Activated CD8-positive, alpha-beta memory T cell treated with anti-CD3 and anti-CD28 coated beads, Interleukin-2, amount 10 ng/mL, durations not matched to agents 7 days and 5 days (primary cell): ENCODE results near the gene SHC2. TPM values are rescaled to one million over a fixed set of nuclear protein-coding genes. Genes with fewer than 3 reads are reported as not detected.
A peak's percentile ranks its signal among the peaks of the same experiment; 100 is the strongest.
"Not testable (repeated sequence)": the region's sequence is repeated elsewhere in the genome, so short reads cannot be mapped to it uniquely, and the experiment has no call there.

Experiments
- ATAC-seq: fragments of 150-1000 bp; cut with Tn5 transposase; one replicate; pipeline ENCODE4 v1.10.0; 2021; ENCODE audit warnings: moderate library complexity
- CTCF ChIA-PET: fragments of 350-600 bp; sonication (Branson Sonifier 250); formaldehyde crosslinking; loops from one replicate; lab custom pipeline; 2021; ENCODE audit warnings: antibody characterized with exemption; lab: Charles Lee
- DNase-seq: peaks from one replicate; pipeline ENCODE4 v3.0.0-alpha.2; 2020
- H3K27ac Mint-ChIP-seq: one replicate; pipeline ENCODE4 v1.8.0; 2021; ENCODE audit warnings: mild to moderate bottlenecking, mixed read lengths
- H3K27me3 Mint-ChIP-seq: one replicate; pipeline ENCODE4 v1.8.0; 2021; ENCODE audit warnings: mixed read lengths
- H3K36me3 Mint-ChIP-seq: one replicate; pipeline ENCODE4 v1.8.0; 2021; ENCODE audit warnings: mild to moderate bottlenecking, mixed read lengths
- H3K4me1 Mint-ChIP-seq: one replicate; pipeline ENCODE4 v1.8.0; 2021; ENCODE audit warnings: mixed read lengths
- H3K4me3 Mint-ChIP-seq: one replicate; pipeline ENCODE4 v1.8.0; 2021; ENCODE audit warnings: mild to moderate bottlenecking, moderate library complexity, mixed read lengths
- H3K9me3 Mint-ChIP-seq: one replicate; pipeline ENCODE4 v1.8.0; 2022; ENCODE audit warnings: low read depth, mixed read lengths
- total RNA-seq, 2 experiments: library from RNA; stranded (reverse); gene quantifications; one replicate each; pipeline ENCODE4 v1.2.3, GENCODE V29; 2021

Gene SHC2
- total RNA-seq, 2 experiments from 2014 or later, result not detected

GRCh38 chr19:405121-405965 is 55.5 kb downstream of the SHC2 start:
- CTCF ChIA-PET, result no interaction called here
- H3K4me1 Mint-ChIP-seq, result peaks cover 3% of the 10 kb centered on the region
- no peak overlapping the region for H3K4me3 Mint-ChIP-seq
- no peaks in the 10 kb centered on the region for H3K9me3 Mint-ChIP-seq
- H3K27ac Mint-ChIP-seq, result no peak overlapping the region
- H3K27me3 Mint-ChIP-seq, result peaks cover 13% of the 10 kb centered on the region
- no peak for ATAC-seq
- no peak for DNase-seq
- H3K36me3 Mint-ChIP-seq, result no peaks in the 10 kb centered on the region

- H3K4me3 Mint-ChIP-seq, result no peak overlapping the region
- H3K27ac Mint-ChIP-seq, result no peak overlapping the region
- DNase-seq (no peak), ATAC-seq (no peak)
- CTCF ChIA-PET, result no interaction called here
- H3K9me3 Mint-ChIP-seq, result no peaks in the 10 kb centered on the region
- H3K36me3 Mint-ChIP-seq, result no peaks in the 10 kb centered on the region
- no peaks in the 10 kb centered on the region for H3K4me1 Mint-ChIP-seq
- H3K27me3 Mint-ChIP-seq, result peaks cover 3% of the 10 kb centered on the region
Measured at GRCh38 chr19:403221-404027, 57.4 kb downstream of the SHC2 start.

GRCh38 chr19:402786-403185 is 58.0 kb downstream of the SHC2 start:
- no peak overlapping the region for H3K27ac Mint-ChIP-seq
- DNase-seq (no peak), ATAC-seq (no peak)
- H3K4me3 Mint-ChIP-seq, result no peak overlapping the region
- H3K27me3 Mint-ChIP-seq, result peaks cover 3% of the 10 kb centered on the region
- H3K4me1 Mint-ChIP-seq, result no peaks in the 10 kb centered on the region
- H3K9me3 Mint-ChIP-seq, result no peaks in the 10 kb centered on the region
- CTCF ChIA-PET, result no interaction called here
- no peaks in the 10 kb centered on the region for H3K36me3 Mint-ChIP-seq

GRCh38 chr19:401866-402511 is 58.8 kb downstream of the SHC2 start:
- CTCF ChIA-PET, result no interaction called here
- ATAC-seq, result no peak
- no peaks in the 10 kb centered on the region for H3K4me1 Mint-ChIP-seq
- no peaks in the 10 kb centered on the region for H3K36me3 Mint-ChIP-seq
- no peak overlapping the region for H3K4me3 Mint-ChIP-seq
- DNase-seq, result no peak
- H3K27me3 Mint-ChIP-seq, result peaks cover 3% of the 10 kb centered on the region
- no peak overlapping the region for H3K27ac Mint-ChIP-seq
- no peaks in the 10 kb centered on the region for H3K9me3 Mint-ChIP-seq

- no peak for ATAC-seq
- Mint-ChIP-seq H3K9me3 (no peaks in the 10 kb centered on the region), H3K4me1 (no peaks in the 10 kb centered on the region), H3K27me3 (peaks cover 3% of the 10 kb centered on the region), H3K4me3 (no peak overlapping the region), H3K36me3 (peaks cover 1% of the 10 kb centered on the region), H3K27ac (no peak overlapping the region)
- no peak for DNase-seq
- CTCF ChIA-PET, result no interaction called here
Measured at GRCh38 chr19:400976-401865, 59.6 kb downstream of the SHC2 start.

DNA sequence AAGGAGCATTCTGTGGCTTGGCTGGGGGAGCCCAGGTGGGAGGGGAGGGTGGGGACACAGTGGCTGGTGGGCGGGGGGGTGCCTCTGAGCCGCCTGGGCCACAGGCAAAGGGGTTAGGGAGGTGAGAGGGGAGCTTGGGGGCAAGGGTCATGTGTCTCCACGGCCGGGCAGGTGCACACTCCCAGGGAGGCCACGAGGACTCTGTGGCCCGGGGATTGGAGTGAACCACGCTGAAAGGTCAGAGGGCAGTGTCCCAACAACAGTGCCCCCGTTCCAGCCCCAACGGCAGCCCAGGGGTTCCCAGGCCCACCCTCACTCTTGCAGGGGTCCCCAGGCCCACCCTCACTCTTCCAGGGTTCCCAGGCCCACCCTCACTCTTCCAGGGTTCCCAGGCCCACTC is 61.5 kb downstream of the SHC2 start:
- Mint-ChIP-seq H3K27me3 (no peaks in the 10 kb centered on the region), H3K36me3 (peaks cover 7% of the 10 kb centered on the region), H3K4me1 (no peaks in the 10 kb centered on the region), H3K9me3 (peaks cover 7% of the 10 kb centered on the region), H3K4me3 (no peak overlapping the region), H3K27ac (no peak overlapping the region)
- CTCF ChIA-PET, result no interaction called here
- ATAC-seq (no peak), DNase-seq (no peak)

- Mint-ChIP-seq H3K27me3 (no peaks in the 10 kb centered on the region), H3K27ac (no peak overlapping the region), H3K4me3 (no peak overlapping the region), H3K9me3 (peaks cover 10% of the 10 kb centered on the region), H3K4me1 (no peaks in the 10 kb centered on the region), H3K36me3 (peaks cover 10% of the 10 kb centered on the region)
- CTCF ChIA-PET, result no interaction called here
- ATAC-seq (no peak), DNase-seq (no peak)
Measured at GRCh38 chr19:398719-399118, 62.1 kb downstream of the SHC2 start.

DNA sequence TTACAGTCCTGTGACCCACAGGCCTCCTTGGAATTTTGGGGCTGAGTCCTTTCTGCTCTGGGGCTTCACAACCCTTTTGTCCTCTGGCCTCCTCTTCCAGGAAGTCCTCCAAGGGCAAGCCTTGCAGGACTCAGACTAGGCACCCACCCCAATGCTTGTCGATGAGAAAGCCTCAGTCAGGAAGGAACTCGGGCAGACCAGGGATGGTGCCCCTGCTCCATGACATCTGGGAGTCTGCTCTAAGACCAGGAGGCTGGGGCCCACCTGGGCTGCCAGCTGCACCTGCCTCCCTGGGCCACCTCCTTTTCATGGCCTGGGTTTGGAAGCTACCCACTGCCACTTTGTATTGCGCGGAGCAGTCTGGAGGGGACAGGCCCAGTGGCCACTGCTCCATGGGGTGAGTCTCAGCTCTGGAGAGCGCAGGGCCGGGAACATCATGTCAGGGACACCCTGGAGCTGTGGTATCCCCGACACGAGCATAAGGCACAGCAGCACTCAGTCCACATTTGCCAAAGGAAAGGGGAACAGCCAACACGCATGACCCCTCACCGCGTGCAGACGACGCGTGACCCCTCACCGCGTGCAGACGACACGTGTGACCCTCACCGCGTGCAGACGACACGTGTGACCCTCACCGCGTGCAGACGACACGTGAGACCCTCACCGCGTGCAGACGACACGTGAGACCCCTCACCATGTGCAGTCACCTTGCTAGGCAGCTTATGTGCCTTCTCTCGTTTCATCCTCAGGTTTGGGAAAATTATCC is 62.7 kb downstream of the SHC2 start:
- DNase-seq, result no peak
- CTCF ChIA-PET, result no interaction called here
- Mint-ChIP-seq H3K9me3 (peaks cover 15% of the 10 kb centered on the region), H3K4me3 (no peak overlapping the region), H3K27me3 (no peaks in the 10 kb centered on the region), H3K4me1 (no peaks in the 10 kb centered on the region), H3K27ac (no peak overlapping the region), H3K36me3 (peaks cover 10% of the 10 kb centered on the region)
- no peak for ATAC-seq

- Mint-ChIP-seq H3K36me3 (peaks cover 10% of the 10 kb centered on the region), H3K27ac (no peak overlapping the region), H3K4me3 (no peak overlapping the region), H3K4me1 (no peaks in the 10 kb centered on the region), H3K9me3 (peaks cover 20% of the 10 kb centered on the region), H3K27me3 (no peaks in the 10 kb centered on the region)
- no peak for ATAC-seq
- CTCF ChIA-PET, result no interaction called here
- DNase-seq, result no peak
Measured at GRCh38 chr19:397321-397720, 63.5 kb downstream of the SHC2 start.

GRCh38 chr19:395467-395866 is 65.4 kb downstream of the SHC2 start:
- peaks cover 10% of the 10 kb centered on the region for H3K36me3 Mint-ChIP-seq
- no peak overlapping the region for H3K27ac Mint-ChIP-seq
- DNase-seq (no peak), ATAC-seq (no peak)
- no peak overlapping the region for H3K4me3 Mint-ChIP-seq
- peaks cover 20% of the 10 kb centered on the region for H3K9me3 Mint-ChIP-seq
- CTCF ChIA-PET, result no interaction called here
- no peaks in the 10 kb centered on the region for H3K4me1 Mint-ChIP-seq
- H3K27me3 Mint-ChIP-seq, result no peaks in the 10 kb centered on the region

- not testable (repeated sequence) for H3K27me3 Mint-ChIP-seq
- H3K36me3 Mint-ChIP-seq, result peaks cover 10% of the 10 kb centered on the region
Measured at GRCh38 chr19:394857-395256, 66.0 kb downstream of the SHC2 start.

GRCh38 chr19:393560-393959 is 67.3 kb downstream of the SHC2 start:
- H3K36me3 Mint-ChIP-seq, result peaks cover 10% of the 10 kb centered on the region
- DNase-seq, H3K27me3 Mint-ChIP-seq, CTCF ChIA-PET, ATAC-seq, H3K4me3 Mint-ChIP-seq, H3K4me1 Mint-ChIP-seq: not testable (repeated sequence)
- peaks cover 20% of the 10 kb centered on the region for H3K9me3 Mint-ChIP-seq
- peak overlapping the region; percentile 41 for H3K27ac Mint-ChIP-seq

More at GRCh38 chr19:394857-395256, 66.0 kb downstream of the SHC2 start:
- H3K27ac Mint-ChIP-seq, ATAC-seq, CTCF ChIA-PET, DNase-seq, H3K4me3 Mint-ChIP-seq, H3K4me1 Mint-ChIP-seq: not testable (repeated sequence)
- H3K9me3 Mint-ChIP-seq, result peaks cover 20% of the 10 kb centered on the region
